Activated naive CD4-positive, alpha-beta T cell treated with Interleukin-2 at 50 U/mL for 16 hours (primary cell): ENCODE measurements around the gene EFCAB6.

ENCODE experiments used
- DNase-seq: peaks from one replicate; pipeline ENCODE4 v3.0.0-alpha.2; 2020

The EFCAB6 gene

GRCh38 chr22:43802897-43803495 lies 9.1 kb downstream of the EFCAB6 start:
- no peak for DNase-seq

GRCh38 chr22:43800970-43801369 lies 11.1 kb downstream of the EFCAB6 start:
- DNase-seq, result no peak

GRCh38 chr22:43798492-43798891 lies 13.6 kb downstream of the EFCAB6 start:
- no peak for DNase-seq

- no peak for DNase-seq
Measured at GRCh38 chr22:43796567-43796966, 15.5 kb downstream of the EFCAB6 start.

GRCh38 chr22:43795320-43795719 lies 16.8 kb downstream of the EFCAB6 start:
- DNase-seq, result no peak

- DNase-seq, result no peak
Measured at GRCh38 chr22:43792905-43793304, 19.2 kb downstream of the EFCAB6 start.

- DNase-seq, result no peak
Measured at GRCh38 chr22:43789452-43789851, 22.7 kb downstream of the EFCAB6 start.

GRCh38 chr22:43783777-43784176 lies 28.3 kb downstream of the EFCAB6 start:
- DNase-seq, result no peak

- DNase-seq, result no peak
Measured at GRCh38 chr22:43782448-43782847, 29.7 kb downstream of the EFCAB6 start.

- DNase-seq, result no peak
Measured at GRCh38 chr22:43777286-43777685, 34.8 kb downstream of the EFCAB6 start.

GRCh38 chr22:43776081-43776670 lies 35.9 kb downstream of the EFCAB6 start:
- DNase-seq, result no peak

- no peak for DNase-seq
Measured at GRCh38 chr22:43774318-43774915, 37.7 kb downstream of the EFCAB6 start.

GRCh38 chr22:43772831-43773230 lies 39.3 kb downstream of the EFCAB6 start:
- DNase-seq, result no peak

GRCh38 chr22:43755452-43755851 lies 56.7 kb downstream of the EFCAB6 start:
- DNase-seq, result no peak

GRCh38 chr22:43755011-43755410 lies 57.1 kb downstream of the EFCAB6 start:
- no peak for DNase-seq

GRCh38 chr22:43754176-43754575 lies 57.9 kb downstream of the EFCAB6 start:
- DNase-seq, result no peak

GRCh38 chr22:43753688-43754087 lies 58.4 kb downstream of the EFCAB6 start:
- DNase-seq, result no peak

GRCh38 chr22:43750751-43751150 lies 61.4 kb downstream of the EFCAB6 start:
- no peak for DNase-seq

GRCh38 chr22:43749473-43749872 lies 62.6 kb downstream of the EFCAB6 start:
- DNase-seq, result no peak

GRCh38 chr22:43747877-43748276 lies 64.2 kb downstream of the EFCAB6 start:
- DNase-seq, result no peak

- no peak for DNase-seq
Measured at GRCh38 chr22:43747058-43747457, 65.0 kb downstream of the EFCAB6 start.

GRCh38 chr22:43745783-43746356 lies 66.2 kb downstream of the EFCAB6 start:
- no peak for DNase-seq

- DNase-seq, result no peak
Measured at GRCh38 chr22:43745411-43745770, 66.7 kb downstream of the EFCAB6 start.

GRCh38 chr22:43744700-43745410 lies 67.2 kb downstream of the EFCAB6 start:
- DNase-seq, result no peak
